HepG2 (cell line): ENCODE measurements around the gene RNF208. TPM values are rescaled to one million over a fixed set of nuclear protein-coding genes. Genes with fewer than 3 reads are reported as not detected.

Source experiments
- FOXC1 ChIP-seq: sonication (generic); formaldehyde crosslinking; IDR thresholded peaks from 2 replicates; pipeline ENCODE4 v1.8.0; 2022; ENCODE audit warnings: mild to moderate bottlenecking, missing genetic modification reagents, borderline replicate concordance
- GATAD1 ChIP-seq: IDR thresholded peaks from 2 replicates; pipeline ENCODE4 v1.6.1; 2016; ENCODE audit warnings: missing genetic modification reagents, missing compliant biosample characterization
- HNF1A ChIP-seq, 2 experiments: sonication (generic) in 1 of 2; formaldehyde crosslinking in 1 of 2; IDR thresholded peaks; 2 replicates each; pipeline versions ENCODE4 v1.4.0 to v1.6.1; 2016 to 2020; ENCODE audit warnings: borderline replicate concordance in 1 of 2, low read depth in 1 of 2, mild to moderate bottlenecking in 1 of 2, missing genetic modification reagents in 1 of 2
- MXD3 ChIP-seq: IDR thresholded peaks from 2 replicates; pipeline ENCODE4 v1.6.1; 2016; ENCODE audit warnings: mild to moderate bottlenecking, missing biosample characterization, missing genetic modification reagents
- SMARCE1 ChIP-seq: fragments of 450-650 bp; IDR thresholded peaks from 2 replicates; pipeline ENCODE4 v1.6.1; 2017; ENCODE audit warnings: borderline replicate concordance
- SNAPC4 ChIP-seq: sonication (generic); formaldehyde crosslinking; IDR thresholded peaks from 2 replicates; pipeline ENCODE4 v1.4.0; 2020; ENCODE audit warnings: mild to moderate bottlenecking, missing genetic modification reagents
- SOX5 ChIP-seq: IDR thresholded peaks from 2 replicates; pipeline ENCODE4 v1.6.1; 2016; ENCODE audit warnings: borderline replicate concordance
- TBP ChIP-seq: sonication (generic); formaldehyde crosslinking; IDR thresholded peaks from 2 replicates; pipeline ENCODE4 v1.5.0; 2020; ENCODE audit warnings: missing genetic modification reagents
- ZBED4 ChIP-seq: sonication (generic); formaldehyde crosslinking; IDR thresholded peaks from 2 replicates; pipeline ENCODE4 v1.4.0; 2020; ENCODE audit warnings: missing genetic modification reagents, borderline replicate concordance
- ZNF484 ChIP-seq: sonication (generic); formaldehyde crosslinking; IDR thresholded peaks from 2 replicates; pipeline ENCODE4 v1.5.1; 2020; ENCODE audit warnings: mild to moderate bottlenecking, low read depth, missing genetic modification reagents, borderline replicate concordance
- ZNF816 ChIP-seq: sonication (generic); formaldehyde crosslinking; IDR thresholded peaks from 2 replicates; pipeline ENCODE4 v1.8.0; 2022; ENCODE audit warnings: missing genetic modification reagents, mild to moderate bottlenecking, borderline replicate concordance
- polyA plus RNA-seq, 8 experiments: library from polyadenylated mRNA; depleted of rRNA in 3 of 8; stranded (reverse) in 7 of 8; unstranded in 1 of 8; fragments of >200 nt; fragmentation: Illumina TruSeq in 4 of 8; extraction: Trizol in 4 of 8; gene quantifications; 2 replicates each; pipeline versions ENCODE4 v1.2.1 to v1.2.3, GENCODE V29; 2011 to 2016; ENCODE audit warnings: low read depth in 4 of 8, missing spikeins in 1 of 8, mixed read lengths in 1 of 8; ENCODE audit not compliant: insufficient read depth in 1 of 8
- total RNA-seq, 5 experiments: library from RNA; depleted of rRNA; stranded (reverse); fragments of >200 nt; fragmentation: Illumina TruSeq; extraction: Trizol; gene quantifications; 2 replicates each; pipeline ENCODE4 v1.2.3, GENCODE V29; 2016; ENCODE audit warnings: low read depth in 1 of 5

RNF208 gene
- total and polyA plus RNA-seq, 2 of the 13 experiments (the other 11 are each of a cell fraction or from before 2014, with no cell fraction given) = 1.6 to 2.1 TPM

GRCh38 chr9:137221506-137222111 is 431 bp downstream of the RNF208 start (continued):
- TF ChIP-seq ZNF816 (CRISPR knock-in tag) = no peak
- no peak for TF ChIP-seq ZBED4 (CRISPR knock-in tag)
- no peak for TF ChIP-seq ZNF484 (CRISPR knock-in tag)
- TF ChIP-seq MXD3 = peak; percentile 59; the same call in 1 of the 2 replicates
- no peak for TF ChIP-seq SMARCE1
- no peak for TF ChIP-seq GATAD1
- TF ChIP-seq HNF1A (IDR thresholded peaks at IDR 0.05; ENCODE audit: low read depth) = no peak
- TF ChIP-seq HNF1A (CRISPR knock-in tag; IDR thresholded peaks at IDR 0.05; ENCODE audit: borderline replicate concordance) = no peak
- no peak for TF ChIP-seq SOX5 (CRISPR knock-in tag)
- no peak for TF ChIP-seq TBP (CRISPR knock-in tag)
- no peak for TF ChIP-seq FOXC1 (CRISPR knock-in tag)
- no peak for TF ChIP-seq SNAPC4 (CRISPR knock-in tag)
